Measurements from ENCODE around the gene MYBBP1A. TPM values are rescaled to one million over a fixed set of nuclear protein-coding genes. Genes with fewer than 3 reads are reported as not detected.

Gene MYBBP1A
- total and polyA plus RNA-seq, 2 of the 13 experiments (the other 11 are each of a cell fraction or from before 2014, with no cell fraction given): 18.6 to 54.8 TPM

- WGBS (ENCODE audit: low lambda C conversion rate): 70% methylated on average over 16 of the region's 22 CpGs
- FAIRE-seq: no peak
- in situ Hi-C loops (cut with HindIII; ENCODE audit: extremely low pct_ligation_motif_present, low pct_unique_long_range_greater_than_20kb) (no loop called here), intact Hi-C loops (cut with micrococcal nuclease; ENCODE audit: unreplicated experiment) (no loop called here)
- H3K79me2 ChIP-seq (ENCODE audit: insufficient read depth, low read length): no peaks in the 10 kb centered on the region
- H3K4me2 ChIP-seq (ENCODE audit: low read depth, low read length): no peak overlapping the region
- no peak overlapping the region for H3K4me3 ChIP-seq (replicated peaks in 1 of 3; ENCODE audit: insufficient read depth in 1 of 3, low read depth in 2 of 3, low read length in 3 of 3)
- no peaks in the 10 kb centered on the region for H3K36me3 ChIP-seq (replicated peaks in 1 of 2; ENCODE audit: control insufficient read depth in 1 of 2, insufficient read depth in 2 of 2, low read length in 2 of 2)
- no peak overlapping the region for H3K27ac ChIP-seq (ENCODE audit: extremely low read length, insufficient read depth, low read length)
- ChIA-PET CTCF (ENCODE audit: low intra/inter-chr PET ratio, low total read pairs) (no interaction called here), POLR2A (no interaction called here)
- no peak for DNase-seq (ENCODE audit: low spot score)
- peaks cover 2 to 14% of the 10 kb centered on the region in 2 experiments; a peak in 4 of 5 replicates for H3K27me3 ChIP-seq (ENCODE audit: control insufficient read depth in 1 of 2, insufficient read depth in 2 of 2, low read length in 2 of 2)
- no peak overlapping the region for H3K9ac ChIP-seq (ENCODE audit: insufficient read depth, low read depth, low read length)
- no TSS peak for BruUV-seq (replicated peaks)
- peaks cover 28% of the 10 kb centered on the region for H3K4me1 ChIP-seq (ENCODE audit: insufficient read depth, low read length)
- H2AFZ ChIP-seq (ENCODE audit: low read length): no peak overlapping the region
- H3K9me3 ChIP-seq (ENCODE audit: low read length): no peaks in the 10 kb centered on the region
- H4K20me1 ChIP-seq (ENCODE audit: insufficient read depth, low read length): no peaks in the 10 kb centered on the region
- no peak for ATAC-seq
- TF ChIP-seq ZNF784 (CRISPR knock-in tag; IDR thresholded peaks at IDR 0.05; ENCODE audit: borderline replicate concordance) (no peak), HOXA3 (CRISPR knock-in tag; IDR thresholded peaks at IDR 0.05) (no peak), LRRFIP1 (CRISPR knock-in tag; conservative IDR thresholded peaks at IDR 0.05) (no peak), TSC22D2 (CRISPR knock-in tag; IDR thresholded peaks at IDR 0.05; ENCODE audit: borderline replicate concordance) (no peak), ZNF572 (CRISPR knock-in tag; IDR thresholded peaks at IDR 0.05) (no peak), KDM2A (CRISPR knock-in tag; IDR thresholded peaks at IDR 0.05; ENCODE audit: borderline replicate concordance, low read depth) (no peak), RBM39 (IDR thresholded peaks at IDR 0.05; ENCODE audit: low read depth, low read length, poor library complexity, severe bottlenecking) (no peak), PAXIP1 (CRISPR knock-in tag; conservative IDR thresholded peaks at IDR 0.05) (no peak), IRF1 (CRISPR knock-in tag; IDR thresholded peaks at IDR 0.05; ENCODE audit: low read depth) (no peak), ARID3A (IDR thresholded peaks at IDR 0.05; ENCODE audit: low read depth, low read length) (no peak), ARNTL (CRISPR knock-in tag; IDR thresholded peaks at IDR 0.05) (no peak), ZNF563 (CRISPR knock-in tag; IDR thresholded peaks at IDR 0.05) (no peak)
Measured at GRCh38 chr17:4588898-4589625, 33.9 kb upstream of the MYBBP1A start.
